HG02678 (cell line): ENCODE measurements around the gene MOCS1.

Experiments used
- ATAC-seq: cut with Tn5 transposase; IDR thresholded peaks from one replicate; pipeline ENCODE4 v1.9.1; 2021; ENCODE audit warnings: mild to moderate bottlenecking, moderate library complexity; ENCODE audit not compliant: unreplicated experiment

The MOCS1 gene

GRCh38 chr6:39881851-39882530, 52.3 kb downstream of the MOCS1 start:
- ATAC-seq: no peak

- no peak for ATAC-seq
These were observed 53.7 kb downstream of the MOCS1 start for GRCh38 chr6:39880594-39880993.

GRCh38 chr6:39879535-39879934, 54.7 kb downstream of the MOCS1 start:
- no peak for ATAC-seq

- no peak for ATAC-seq
These were observed 57.4 kb downstream of the MOCS1 start for GRCh38 chr6:39876826-39877225.

- no peak for ATAC-seq
These were observed 58.2 kb downstream of the MOCS1 start for GRCh38 chr6:39876111-39876510.

- no peak for ATAC-seq
These were observed 60.8 kb downstream of the MOCS1 start for GRCh38 chr6:39873439-39873838.

GRCh38 chr6:39870950-39871349, 63.3 kb downstream of the MOCS1 start:
- ATAC-seq: no peak

GRCh38 chr6:39867592-39867991, 66.7 kb downstream of the MOCS1 start:
- no peak for ATAC-seq

GRCh38 chr6:39865011-39865888, 69.0 kb downstream of the MOCS1 start:
- ATAC-seq: no peak

GRCh38 chr6:39861663-39862062, 72.6 kb downstream of the MOCS1 start:
- no peak for ATAC-seq

- ATAC-seq: no peak
These were observed 75.2 kb downstream of the MOCS1 start for GRCh38 chr6:39859025-39859424.

GRCh38 chr6:39855356-39855995, 78.8 kb downstream of the MOCS1 start:
- ATAC-seq: no peak
